ENCODE results near the gene SLC16A8. TPM values are rescaled to one million over a fixed set of nuclear protein-coding genes. Genes with fewer than 3 reads are reported as not detected.

The SLC16A8 gene
- total and polyA plus RNA-seq, 9 of the 15 experiments (the other 6 are each of a cell fraction or from before 2014, with no cell fraction given): not detected

DNA sequence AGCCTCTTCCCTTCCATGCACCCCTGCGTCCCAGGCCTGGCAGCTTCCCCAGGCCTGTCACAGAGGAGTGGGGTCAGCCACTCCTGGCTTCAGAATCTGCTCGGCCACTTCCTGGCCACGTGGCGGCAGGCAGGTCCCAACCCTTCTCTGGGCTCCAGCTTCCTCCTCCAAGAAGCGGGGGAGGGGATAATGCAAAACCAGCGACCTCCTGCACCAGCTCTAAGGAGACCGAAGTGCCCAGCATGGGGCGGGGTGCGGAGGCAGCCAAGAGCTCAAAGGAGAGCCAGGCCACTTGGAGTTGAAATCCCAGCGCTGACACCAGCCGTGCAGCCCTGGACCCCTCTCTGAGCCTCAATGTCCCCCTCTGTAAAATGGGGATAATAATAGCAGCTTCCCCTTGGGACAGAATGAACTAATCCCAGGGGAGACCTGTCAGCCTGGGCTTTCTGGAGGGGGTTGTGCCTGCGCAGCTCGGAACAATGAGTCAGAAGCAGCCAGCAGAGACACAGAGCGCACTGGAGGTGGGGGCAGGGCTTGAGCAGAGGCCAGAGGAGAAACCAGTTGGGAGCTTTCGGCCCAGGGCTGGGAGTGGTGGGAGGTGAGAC, 49.6 kb downstream of the SLC16A8 start (continued):
- TF ChIP-seq HNRNPL (IDR thresholded peaks at IDR 0.05; ENCODE audit: low read depth, low read length) (no peak), SP1 (CRISPR knock-in tag; IDR thresholded peaks at IDR 0.05) (peak; percentile 68), ATF1 (CRISPR knock-in tag; IDR thresholded peaks at IDR 0.05) (no peak), ATF1 (tag; IDR thresholded peaks at IDR 0.05) (peak; percentile 42), KDM1A (IDR thresholded peaks at IDR 0.05) (peak; percentile 74 to 91), STAT5A (IDR thresholded peaks at IDR 0.05; ENCODE audit: borderline replicate concordance, low read length) (no peak), FOXJ2 (tag; IDR thresholded peaks at IDR 0.05) (no peak), KAT8 (IDR thresholded peaks at IDR 0.05; ENCODE audit: low read depth) (no peak), CBFA2T2 (conservative IDR thresholded peaks at IDR 0.05) (no peak), GABPB1 (CRISPR knock-in tag; IDR thresholded peaks at IDR 0.05) (peak; percentile 36; the same call in 1 of the 2 replicates), CC2D1A (IDR thresholded peaks at IDR 0.05) (peak; percentile 53; the same call in 1 of the 2 replicates), KLF10 (CRISPR knock-in tag; IDR thresholded peaks at IDR 0.05) (no peak)
- TF ChIP-seq, protein P1, sequence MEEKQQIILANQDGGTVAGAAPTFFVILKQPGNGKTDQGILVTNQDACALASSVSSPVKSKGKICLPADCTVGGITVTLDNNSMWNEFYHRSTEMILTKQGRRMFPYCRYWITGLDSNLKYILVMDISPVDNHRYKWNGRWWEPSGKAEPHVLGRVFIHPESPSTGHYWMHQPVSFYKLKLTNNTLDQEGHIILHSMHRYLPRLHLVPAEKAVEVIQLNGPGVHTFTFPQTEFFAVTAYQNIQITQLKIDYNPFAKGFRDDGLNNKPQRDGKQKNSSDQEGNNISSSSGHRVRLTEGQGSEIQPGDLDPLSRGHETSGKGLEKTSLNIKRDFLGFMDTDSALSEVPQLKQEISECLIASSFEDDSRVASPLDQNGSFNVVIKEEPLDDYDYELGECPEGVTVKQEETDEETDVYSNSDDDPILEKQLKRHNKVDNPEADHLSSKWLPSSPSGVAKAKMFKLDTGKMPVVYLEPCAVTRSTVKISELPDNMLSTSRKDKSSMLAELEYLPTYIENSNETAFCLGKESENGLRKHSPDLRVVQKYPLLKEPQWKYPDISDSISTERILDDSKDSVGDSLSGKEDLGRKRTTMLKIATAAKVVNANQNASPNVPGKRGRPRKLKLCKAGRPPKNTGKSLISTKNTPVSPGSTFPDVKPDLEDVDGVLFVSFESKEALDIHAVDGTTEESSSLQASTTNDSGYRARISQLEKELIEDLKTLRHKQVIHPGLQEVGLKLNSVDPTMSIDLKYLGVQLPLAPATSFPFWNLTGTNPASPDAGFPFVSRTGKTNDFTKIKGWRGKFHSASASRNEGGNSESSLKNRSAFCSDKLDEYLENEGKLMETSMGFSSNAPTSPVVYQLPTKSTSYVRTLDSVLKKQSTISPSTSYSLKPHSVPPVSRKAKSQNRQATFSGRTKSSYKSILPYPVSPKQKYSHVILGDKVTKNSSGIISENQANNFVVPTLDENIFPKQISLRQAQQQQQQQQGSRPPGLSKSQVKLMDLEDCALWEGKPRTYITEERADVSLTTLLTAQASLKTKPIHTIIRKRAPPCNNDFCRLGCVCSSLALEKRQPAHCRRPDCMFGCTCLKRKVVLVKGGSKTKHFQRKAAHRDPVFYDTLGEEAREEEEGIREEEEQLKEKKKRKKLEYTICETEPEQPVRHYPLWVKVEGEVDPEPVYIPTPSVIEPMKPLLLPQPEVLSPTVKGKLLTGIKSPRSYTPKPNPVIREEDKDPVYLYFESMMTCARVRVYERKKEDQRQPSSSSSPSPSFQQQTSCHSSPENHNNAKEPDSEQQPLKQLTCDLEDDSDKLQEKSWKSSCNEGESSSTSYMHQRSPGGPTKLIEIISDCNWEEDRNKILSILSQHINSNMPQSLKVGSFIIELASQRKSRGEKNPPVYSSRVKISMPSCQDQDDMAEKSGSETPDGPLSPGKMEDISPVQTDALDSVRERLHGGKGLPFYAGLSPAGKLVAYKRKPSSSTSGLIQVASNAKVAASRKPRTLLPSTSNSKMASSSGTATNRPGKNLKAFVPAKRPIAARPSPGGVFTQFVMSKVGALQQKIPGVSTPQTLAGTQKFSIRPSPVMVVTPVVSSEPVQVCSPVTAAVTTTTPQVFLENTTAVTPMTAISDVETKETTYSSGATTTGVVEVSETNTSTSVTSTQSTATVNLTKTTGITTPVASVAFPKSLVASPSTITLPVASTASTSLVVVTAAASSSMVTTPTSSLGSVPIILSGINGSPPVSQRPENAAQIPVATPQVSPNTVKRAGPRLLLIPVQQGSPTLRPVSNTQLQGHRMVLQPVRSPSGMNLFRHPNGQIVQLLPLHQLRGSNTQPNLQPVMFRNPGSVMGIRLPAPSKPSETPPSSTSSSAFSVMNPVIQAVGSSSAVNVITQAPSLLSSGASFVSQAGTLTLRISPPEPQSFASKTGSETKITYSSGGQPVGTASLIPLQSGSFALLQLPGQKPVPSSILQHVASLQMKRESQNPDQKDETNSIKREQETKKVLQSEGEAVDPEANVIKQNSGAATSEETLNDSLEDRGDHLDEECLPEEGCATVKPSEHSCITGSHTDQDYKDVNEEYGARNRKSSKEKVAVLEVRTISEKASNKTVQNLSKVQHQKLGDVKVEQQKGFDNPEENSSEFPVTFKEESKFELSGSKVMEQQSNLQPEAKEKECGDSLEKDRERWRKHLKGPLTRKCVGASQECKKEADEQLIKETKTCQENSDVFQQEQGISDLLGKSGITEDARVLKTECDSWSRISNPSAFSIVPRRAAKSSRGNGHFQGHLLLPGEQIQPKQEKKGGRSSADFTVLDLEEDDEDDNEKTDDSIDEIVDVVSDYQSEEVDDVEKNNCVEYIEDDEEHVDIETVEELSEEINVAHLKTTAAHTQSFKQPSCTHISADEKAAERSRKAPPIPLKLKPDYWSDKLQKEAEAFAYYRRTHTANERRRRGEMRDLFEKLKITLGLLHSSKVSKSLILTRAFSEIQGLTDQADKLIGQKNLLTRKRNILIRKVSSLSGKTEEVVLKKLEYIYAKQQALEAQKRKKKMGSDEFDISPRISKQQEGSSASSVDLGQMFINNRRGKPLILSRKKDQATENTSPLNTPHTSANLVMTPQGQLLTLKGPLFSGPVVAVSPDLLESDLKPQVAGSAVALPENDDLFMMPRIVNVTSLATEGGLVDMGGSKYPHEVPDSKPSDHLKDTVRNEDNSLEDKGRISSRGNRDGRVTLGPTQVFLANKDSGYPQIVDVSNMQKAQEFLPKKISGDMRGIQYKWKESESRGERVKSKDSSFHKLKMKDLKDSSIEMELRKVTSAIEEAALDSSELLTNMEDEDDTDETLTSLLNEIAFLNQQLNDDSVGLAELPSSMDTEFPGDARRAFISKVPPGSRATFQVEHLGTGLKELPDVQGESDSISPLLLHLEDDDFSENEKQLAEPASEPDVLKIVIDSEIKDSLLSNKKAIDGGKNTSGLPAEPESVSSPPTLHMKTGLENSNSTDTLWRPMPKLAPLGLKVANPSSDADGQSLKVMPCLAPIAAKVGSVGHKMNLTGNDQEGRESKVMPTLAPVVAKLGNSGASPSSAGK (IDR thresholded peaks at IDR 0.05): peak; percentile 85
- TF ChIP-seq, protein P2, sequence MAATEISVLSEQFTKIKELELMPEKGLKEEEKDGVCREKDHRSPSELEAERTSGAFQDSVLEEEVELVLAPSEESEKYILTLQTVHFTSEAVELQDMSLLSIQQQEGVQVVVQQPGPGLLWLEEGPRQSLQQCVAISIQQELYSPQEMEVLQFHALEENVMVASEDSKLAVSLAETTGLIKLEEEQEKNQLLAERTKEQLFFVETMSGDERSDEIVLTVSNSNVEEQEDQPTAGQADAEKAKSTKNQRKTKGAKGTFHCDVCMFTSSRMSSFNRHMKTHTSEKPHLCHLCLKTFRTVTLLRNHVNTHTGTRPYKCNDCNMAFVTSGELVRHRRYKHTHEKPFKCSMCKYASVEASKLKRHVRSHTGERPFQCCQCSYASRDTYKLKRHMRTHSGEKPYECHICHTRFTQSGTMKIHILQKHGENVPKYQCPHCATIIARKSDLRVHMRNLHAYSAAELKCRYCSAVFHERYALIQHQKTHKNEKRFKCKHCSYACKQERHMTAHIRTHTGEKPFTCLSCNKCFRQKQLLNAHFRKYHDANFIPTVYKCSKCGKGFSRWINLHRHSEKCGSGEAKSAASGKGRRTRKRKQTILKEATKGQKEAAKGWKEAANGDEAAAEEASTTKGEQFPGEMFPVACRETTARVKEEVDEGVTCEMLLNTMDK (IDR thresholded peaks at IDR 0.05; ENCODE audit: borderline replicate concordance, insufficient read depth, low read depth, low read length, poor library complexity, severe bottlenecking): no peak
- TF ChIP-seq, protein P3, sequence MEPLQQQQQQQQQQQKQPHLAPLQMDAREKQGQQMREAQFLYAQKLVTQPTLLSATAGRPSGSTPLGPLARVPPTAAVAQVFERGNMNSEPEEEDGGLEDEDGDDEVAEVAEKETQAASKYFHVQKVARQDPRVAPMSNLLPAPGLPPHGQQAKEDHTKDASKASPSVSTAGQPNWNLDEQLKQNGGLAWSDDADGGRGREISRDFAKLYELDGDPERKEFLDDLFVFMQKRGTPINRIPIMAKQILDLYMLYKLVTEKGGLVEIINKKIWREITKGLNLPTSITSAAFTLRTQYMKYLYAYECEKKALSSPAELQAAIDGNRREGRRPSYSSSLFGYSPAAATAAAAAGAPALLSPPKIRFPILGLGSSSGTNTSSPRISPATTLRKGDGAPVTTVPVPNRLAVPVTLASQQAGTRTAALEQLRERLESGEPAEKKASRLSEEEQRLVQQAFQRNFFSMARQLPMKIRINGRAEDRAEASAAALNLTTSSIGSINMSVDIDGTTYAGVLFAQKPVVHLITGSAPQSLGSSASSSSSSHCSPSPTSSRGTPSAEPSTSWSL (CRISPR knock-in tag; IDR thresholded peaks at IDR 0.05; ENCODE audit: borderline replicate concordance): no peak
